K562 (cell line): ENCODE data around the gene TMEM205. TPM values are rescaled to one million over a fixed set of nuclear protein-coding genes. Genes with fewer than 3 reads are reported as not detected.

ENCODE experiments used
- AFF4 ChIP-seq: sonication (generic); formaldehyde crosslinking; IDR thresholded peaks from 2 replicates; pipeline ENCODE4 v1.8.0; 2023; ENCODE audit warnings: mild to moderate bottlenecking, missing genetic modification reagents
- ATF1 ChIP-seq, 2 experiments: fragments of 450-650 bp in 1 of 2; IDR thresholded peaks; 2 replicates each; pipeline ENCODE4 v1.6.1; 2016; ENCODE audit warnings: missing compliant biosample characterization in 1 of 2, missing genetic modification characterization in 1 of 2
- BCLAF1 ChIP-seq, 2 experiments: fragments of 450-650 bp in 1 of 2; IDR thresholded peaks; 2 replicates each; pipeline ENCODE4 v1.6.1; 2011 to 2017; ENCODE audit warnings: low read depth in 2 of 2, antibody characterized with exemption in 1 of 2, borderline replicate concordance in 1 of 2, low read length in 1 of 2, mild to moderate bottlenecking in 1 of 2, mixed read lengths in 1 of 2; ENCODE audit not compliant: control insufficient read depth in 1 of 2
- FOSL1 ChIP-seq: fragments of 200-800 bp; sonication (Bioruptor generic); conservative IDR thresholded peaks from 2 replicates; pipeline ENCODE4 v1.6.1; 2016; ENCODE audit warnings: missing genetic modification characterization, missing compliant biosample characterization
- HCFC1 ChIP-seq: IDR thresholded peaks from 2 replicates; pipeline ENCODE4 v1.6.1; 2012; ENCODE audit warnings: low read depth, low read length, improper control_type of control experiment
- HNRNPL ChIP-seq: fragments of 200-400 bp; formaldehyde crosslinking; IDR thresholded peaks from 2 replicates; pipeline ENCODE4 v1.6.1; 2017; ENCODE audit warnings: low read depth, mild to moderate bottlenecking, low read length
- KAT8 ChIP-seq: fragments of 450-650 bp; IDR thresholded peaks from 2 replicates; pipeline ENCODE4 v1.6.1; 2016; ENCODE audit warnings: low read depth, mild to moderate bottlenecking
- NCOA4 ChIP-seq: fragments of 450-650 bp; IDR thresholded peaks from 2 replicates; pipeline ENCODE4 v1.6.1; 2018; ENCODE audit warnings: mild to moderate bottlenecking; ENCODE audit not compliant: partially characterized antibody
- NFE2L1 ChIP-seq: fragments of 450-650 bp; IDR thresholded peaks from 2 replicates; pipeline ENCODE4 v1.6.1; 2016; ENCODE audit warnings: missing genetic modification characterization, low read depth, mild to moderate bottlenecking, missing compliant biosample characterization, moderate library complexity, borderline replicate concordance
- NFIX ChIP-seq: fragments of 250-450 bp; sonication (Bioruptor Pico); IDR thresholded peaks from 2 replicates; pipeline ENCODE4 v1.4.0; 2020; ENCODE audit warnings: low read depth, mild to moderate bottlenecking, moderate library complexity
- RBM17 ChIP-seq: fragments of 200-400 bp; formaldehyde crosslinking; IDR thresholded peaks from 2 replicates; pipeline ENCODE4 v1.6.1; 2017; ENCODE audit warnings: low read depth, mild to moderate bottlenecking, low read length, borderline replicate concordance
- SETDB1 ChIP-seq: IDR thresholded peaks from one replicate; pipeline ENCODE4 v1.6.1; 2012; ENCODE audit warnings: low read length, control low read depth, inconsistent platforms
- SRSF7 ChIP-seq: fragments of 200-400 bp; formaldehyde crosslinking; optimal IDR thresholded peaks from 2 replicates; pipeline ENCODE3; 2017; ENCODE audit warnings: mild to moderate bottlenecking, low read depth, low read length
- ZNF41 ChIP-seq: fragments of 250-450 bp; sonication (Bioruptor Pico); conservative IDR thresholded peaks from 2 replicates; pipeline ENCODE4 v1.4.0; 2020; ENCODE audit warnings: mild to moderate bottlenecking
- ZNF584 ChIP-seq: fragments of 200-800 bp; sonication (Bioruptor generic); IDR thresholded peaks from 2 replicates; pipeline ENCODE4 v1.6.1; 2016; ENCODE audit warnings: low read depth, mild to moderate bottlenecking, missing genetic modification characterization, missing compliant biosample characterization
- ZNF696 ChIP-seq: fragments of 250-450 bp; sonication (Bioruptor Pico); conservative IDR thresholded peaks from 2 replicates; pipeline ENCODE4 v1.4.0; 2020; ENCODE audit warnings: mild to moderate bottlenecking, moderate library complexity
- ZNF717 ChIP-seq: fragments of 250-450 bp; sonication (Bioruptor Pico); IDR thresholded peaks from 2 replicates; pipeline ENCODE4 v1.5.0; 2021
- ZNF778 ChIP-seq: fragments of 450-650 bp; formaldehyde crosslinking; IDR thresholded peaks from 2 replicates; pipeline ENCODE4 v1.4.0; 2020; ENCODE audit warnings: mild to moderate bottlenecking, moderate library complexity
- polyA plus RNA-seq, 8 experiments: library from polyadenylated mRNA; depleted of rRNA in 4 of 8; stranded (reverse) in 5 of 8; unstranded in 3 of 8; fragments of >200 nt; fragmentation: Nextera tagmentation in 2 of 8; fragmentation: Illumina TruSeq in 1 of 8; extraction: Ambion mirVana in 2 of 8; extraction: Trizol in 1 of 8; gene quantifications; 2 replicates each; pipeline versions ENCODE4 v1.2.1 to v1.2.3, GENCODE V29; 2011 to 2014; ENCODE audit warnings: inconsistent platforms in 1 of 8, missing spikeins in 1 of 8
- total RNA-seq, 7 experiments: library from RNA; depleted of rRNA in 6 of 7; stranded (reverse); fragments of >200 nt in 6 of 7; fragmentation: Illumina TruSeq in 2 of 7; extraction: Trizol in 2 of 7; gene quantifications; 2 replicates each; pipeline versions ENCODE4 v1.2.1 to v1.2.3, GENCODE V29; 2011 to 2021; ENCODE audit warnings: low replicate concordance in 1 of 7
- TF ChIP-seq, protein P1 (sequence below): fragments of 450-650 bp; IDR thresholded peaks from 2 replicates; pipeline ENCODE4 v1.6.1; 2014; ENCODE audit warnings: low read depth, mild to moderate bottlenecking, moderate library complexity, borderline replicate concordance

The TMEM205 gene
- total and polyA plus RNA-seq, 9 of the 15 experiments (the other 6 are each of a cell fraction or from before 2014, with no cell fraction given): 21.3 to 81.5 (median 44.1) TPM

- TF ChIP-seq NFIX: no peak
- TF ChIP-seq AFF4 (CRISPR knock-in tag): no peak
- no peak for TF ChIP-seq HCFC1
- no peak for TF ChIP-seq NFE2L1 (tag)
- no peak for TF ChIP-seq ZNF778 (CRISPR knock-in tag)
- no peak for TF ChIP-seq ZNF717 (CRISPR knock-in tag)
- TF ChIP-seq RBM17: no peak
- TF ChIP-seq SETDB1: no peak
- 0 out of 4 replicates have a peak, but pooled peaks of 1 of the 2 experiments have one; percentile 31 for TF ChIP-seq BCLAF1 (IDR thresholded peaks at IDR 0.05; ENCODE audit: borderline replicate concordance in 1 of 2, control insufficient read depth in 1 of 2, low read depth in 2 of 2, low read length in 1 of 2)
- no peak for TF ChIP-seq HNRNPL
- TF ChIP-seq NCOA4: peak; percentile 22
- TF ChIP-seq, protein P1, sequence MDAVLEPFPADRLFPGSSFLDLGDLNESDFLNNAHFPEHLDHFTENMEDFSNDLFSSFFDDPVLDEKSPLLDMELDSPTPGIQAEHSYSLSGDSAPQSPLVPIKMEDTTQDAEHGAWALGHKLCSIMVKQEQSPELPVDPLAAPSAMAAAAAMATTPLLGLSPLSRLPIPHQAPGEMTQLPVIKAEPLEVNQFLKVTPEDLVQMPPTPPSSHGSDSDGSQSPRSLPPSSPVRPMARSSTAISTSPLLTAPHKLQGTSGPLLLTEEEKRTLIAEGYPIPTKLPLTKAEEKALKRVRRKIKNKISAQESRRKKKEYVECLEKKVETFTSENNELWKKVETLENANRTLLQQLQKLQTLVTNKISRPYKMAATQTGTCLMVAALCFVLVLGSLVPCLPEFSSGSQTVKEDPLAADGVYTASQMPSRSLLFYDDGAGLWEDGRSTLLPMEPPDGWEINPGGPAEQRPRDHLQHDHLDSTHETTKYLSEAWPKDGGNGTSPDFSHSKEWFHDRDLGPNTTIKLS: no peak
- TF ChIP-seq ZNF584: no peak
- TF ChIP-seq FOSL1 (tag): no peak
- TF ChIP-seq SRSF7: no peak
- no peak for TF ChIP-seq KAT8
- TF ChIP-seq ATF1 (CRISPR knock-in tag; IDR thresholded peaks at IDR 0.05): no peak
- no peak; the same call in 1 of the 2 replicates for TF ChIP-seq ATF1 (tag; IDR thresholded peaks at IDR 0.05)
- no peak for TF ChIP-seq ZNF696 (CRISPR knock-in tag)
- no peak for TF ChIP-seq ZNF41
Observed at GRCh38 chr19:11355160-11356073, 9.3 kb upstream of the TMEM205 start, which contains the start of gene PLPPR2 (continued).
